Loucy (cell line): Measurements from ENCODE around the gene PRKN.

Source experiments
- EZH2phosphoT487 ChIP-seq: fragments of 200-600 bp; IDR thresholded peaks from 2 replicates; pipeline ENCODE4 v1.6.1; 2018; ENCODE audit warnings: antibody characterized with exemption, mild to moderate bottlenecking, moderate library complexity, borderline replicate concordance
- TF ChIP-seq, protein P1 (sequence below): fragments of 200-600 bp; sonication (generic); conservative IDR thresholded peaks from 2 replicates; pipeline ENCODE4 v1.5.1; 2014; ENCODE audit warnings: mild to moderate bottlenecking, antibody characterized with exemption, low read length

GRCh38 chr6:162727322-162728182 lies at the start of gene PRKN, which contains the start of gene PACRG:
- TF ChIP-seq, protein P1, sequence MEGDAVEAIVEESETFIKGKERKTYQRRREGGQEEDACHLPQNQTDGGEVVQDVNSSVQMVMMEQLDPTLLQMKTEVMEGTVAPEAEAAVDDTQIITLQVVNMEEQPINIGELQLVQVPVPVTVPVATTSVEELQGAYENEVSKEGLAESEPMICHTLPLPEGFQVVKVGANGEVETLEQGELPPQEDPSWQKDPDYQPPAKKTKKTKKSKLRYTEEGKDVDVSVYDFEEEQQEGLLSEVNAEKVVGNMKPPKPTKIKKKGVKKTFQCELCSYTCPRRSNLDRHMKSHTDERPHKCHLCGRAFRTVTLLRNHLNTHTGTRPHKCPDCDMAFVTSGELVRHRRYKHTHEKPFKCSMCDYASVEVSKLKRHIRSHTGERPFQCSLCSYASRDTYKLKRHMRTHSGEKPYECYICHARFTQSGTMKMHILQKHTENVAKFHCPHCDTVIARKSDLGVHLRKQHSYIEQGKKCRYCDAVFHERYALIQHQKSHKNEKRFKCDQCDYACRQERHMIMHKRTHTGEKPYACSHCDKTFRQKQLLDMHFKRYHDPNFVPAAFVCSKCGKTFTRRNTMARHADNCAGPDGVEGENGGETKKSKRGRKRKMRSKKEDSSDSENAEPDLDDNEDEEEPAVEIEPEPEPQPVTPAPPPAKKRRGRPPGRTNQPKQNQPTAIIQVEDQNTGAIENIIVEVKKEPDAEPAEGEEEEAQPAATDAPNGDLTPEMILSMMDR, result no peak
- TF ChIP-seq EZH2phosphoT487, result no peak
